Rectal smooth muscle tissue (tissue), 1 donor: ENCODE measurements around the gene DLK2.
A peak's percentile ranks its signal among the peaks of the same experiment; 100 is the strongest.

Experiments
- H3K27ac ChIP-seq: one replicate; pipeline ENCODE4 v1.7.0; 2013; ENCODE audit warnings: low read depth, low read length, inconsistent platforms
- H3K27me3 ChIP-seq: one replicate; pipeline ENCODE4 v1.7.0; 2013; ENCODE audit warnings: low read length; ENCODE audit not compliant: control insufficient read depth, insufficient read depth
- H3K36me3 ChIP-seq: one replicate; pipeline ENCODE4 v1.7.0; 2013; ENCODE audit warnings: low read length; ENCODE audit not compliant: control insufficient read depth, insufficient read depth
- H3K4me1 ChIP-seq: one replicate; pipeline ENCODE4 v1.7.0; 2013; ENCODE audit warnings: low read length; ENCODE audit not compliant: control insufficient read depth, insufficient read depth
- H3K4me3 ChIP-seq: one replicate; pipeline ENCODE4 v1.7.0; 2013; ENCODE audit warnings: low read length
- H3K9ac ChIP-seq: one replicate; pipeline ENCODE4 v1.7.0; 2013; ENCODE audit warnings: low read length

Gene DLK2

DNA sequence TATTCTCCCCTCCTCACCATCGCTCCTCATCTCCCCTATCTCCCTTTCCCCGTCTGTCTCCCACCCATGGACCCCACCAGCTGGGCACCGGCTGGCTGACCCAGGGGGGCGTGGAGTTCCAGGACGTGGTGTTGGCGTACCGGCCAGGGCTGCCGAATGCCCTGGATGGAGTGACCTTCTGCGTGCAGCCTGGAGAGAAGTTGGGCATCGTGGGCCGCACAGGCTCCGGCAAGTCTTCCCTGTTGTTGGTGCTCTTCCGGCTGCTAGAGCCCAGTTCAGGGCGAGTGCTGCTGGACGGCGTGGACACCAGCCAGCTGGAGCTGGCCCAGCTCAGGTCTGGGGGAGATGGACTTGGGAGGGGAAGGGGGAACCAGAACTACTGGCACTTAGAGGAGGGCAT is 7.7 kb downstream of the DLK2 start:
- Histone ChIP-seq H3K4me1 (no peaks in the 10 kb centered on the region), H3K27me3 (no peaks in the 10 kb centered on the region), H3K27ac (no peak overlapping the region), H3K4me3 (no peak overlapping the region), H3K36me3 (peaks cover 24% of the 10 kb centered on the region), H3K9ac (no peak overlapping the region)

DNA sequence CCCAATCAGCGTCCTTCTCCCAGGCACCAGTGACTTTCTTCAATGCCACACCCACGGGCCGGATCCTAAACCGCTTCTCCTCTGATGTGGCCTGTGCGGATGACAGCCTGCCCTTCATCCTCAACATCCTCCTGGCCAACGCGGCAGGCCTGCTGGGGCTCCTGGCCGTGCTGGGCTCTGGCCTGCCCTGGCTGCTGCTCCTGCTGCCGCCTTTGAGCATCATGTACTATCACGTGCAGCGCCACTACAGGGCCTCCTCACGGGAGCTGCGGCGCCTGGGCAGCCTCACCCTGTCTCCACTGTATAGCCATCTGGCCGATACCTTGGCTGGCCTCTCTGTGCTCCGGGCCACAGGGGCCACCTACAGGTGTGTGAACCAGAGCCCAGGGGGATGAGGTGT is 9.8 kb downstream of the DLK2 start:
- Histone ChIP-seq H3K9ac (no peak overlapping the region), H3K27ac (no peak overlapping the region), H3K4me3 (no peak overlapping the region), H3K36me3 (peaks cover 21% of the 10 kb centered on the region), H3K4me1 (no peaks in the 10 kb centered on the region), H3K27me3 (no peaks in the 10 kb centered on the region)

- no peak overlapping the region for H3K4me3 ChIP-seq
- peaks cover 18% of the 10 kb centered on the region for H3K36me3 ChIP-seq
- no peaks in the 10 kb centered on the region for H3K27me3 ChIP-seq
- no peak overlapping the region for H3K9ac ChIP-seq
- H3K27ac ChIP-seq = no peak overlapping the region
- no peaks in the 10 kb centered on the region for H3K4me1 ChIP-seq
Observed at GRCh38 chr6:43444582-43444981, 10.8 kb downstream of the DLK2 start.

- Histone ChIP-seq H3K36me3 (peaks cover 17% of the 10 kb centered on the region), H3K27me3 (no peaks in the 10 kb centered on the region), H3K27ac (no peak overlapping the region), H3K4me1 (no peaks in the 10 kb centered on the region), H3K4me3 (no peak overlapping the region), H3K9ac (no peak overlapping the region)
Observed at GRCh38 chr6:43444036-43444435, 11.3 kb downstream of the DLK2 start.

GRCh38 chr6:43442935-43443334 is 12.4 kb downstream of the DLK2 start:
- peaks cover 12% of the 10 kb centered on the region for H3K36me3 ChIP-seq
- H3K4me1 ChIP-seq = no peaks in the 10 kb centered on the region
- H3K27ac ChIP-seq = no peak overlapping the region
- H3K9ac ChIP-seq = no peak overlapping the region
- no peaks in the 10 kb centered on the region for H3K27me3 ChIP-seq
- no peak overlapping the region for H3K4me3 ChIP-seq

GRCh38 chr6:43437700-43438099 is 17.6 kb downstream of the DLK2 start:
- Histone ChIP-seq H3K27me3 (no peaks in the 10 kb centered on the region), H3K36me3 (no peaks in the 10 kb centered on the region), H3K9ac (no peak overlapping the region), H3K4me3 (no peak overlapping the region), H3K27ac (no peak overlapping the region), H3K4me1 (peaks cover 16% of the 10 kb centered on the region)

GRCh38 chr6:43436577-43437282 is 18.6 kb downstream of the DLK2 start:
- no peak overlapping the region for H3K9ac ChIP-seq
- H3K4me1 ChIP-seq = peaks cover 16% of the 10 kb centered on the region
- peak overlapping the region; percentile 62 for H3K27ac ChIP-seq
- no peak overlapping the region for H3K4me3 ChIP-seq
- no peaks in the 10 kb centered on the region for H3K27me3 ChIP-seq
- H3K36me3 ChIP-seq = peaks cover 6% of the 10 kb centered on the region

- Histone ChIP-seq H3K9ac (no peak overlapping the region), H3K36me3 (peaks cover 6% of the 10 kb centered on the region), H3K27me3 (no peaks in the 10 kb centered on the region), H3K4me1 (peaks cover 16% of the 10 kb centered on the region), H3K4me3 (no peak overlapping the region), H3K27ac (peak overlapping the region; percentile 62)
Observed at GRCh38 chr6:43435682-43436437, 19.5 kb downstream of the DLK2 start.

- Histone ChIP-seq H3K9ac (no peak overlapping the region), H3K4me1 (peaks cover 16% of the 10 kb centered on the region), H3K4me3 (no peak overlapping the region), H3K27ac (no peak overlapping the region), H3K36me3 (peaks cover 6% of the 10 kb centered on the region), H3K27me3 (no peaks in the 10 kb centered on the region)
Observed at GRCh38 chr6:43434943-43435342, 20.4 kb downstream of the DLK2 start.

- H3K9ac ChIP-seq = no peak overlapping the region
- H3K27ac ChIP-seq = no peak overlapping the region
- peaks cover 6% of the 10 kb centered on the region for H3K36me3 ChIP-seq
- peaks cover 16% of the 10 kb centered on the region for H3K4me1 ChIP-seq
- H3K27me3 ChIP-seq = no peaks in the 10 kb centered on the region
- H3K4me3 ChIP-seq = no peak overlapping the region
Observed at GRCh38 chr6:43434001-43434840, 21.1 kb downstream of the DLK2 start.

- H3K4me3 ChIP-seq = no peak overlapping the region
- H3K27ac ChIP-seq = no peak overlapping the region
- H3K9ac ChIP-seq = no peak overlapping the region
- peaks cover 6% of the 10 kb centered on the region for H3K36me3 ChIP-seq
- H3K4me1 ChIP-seq = peaks cover 21% of the 10 kb centered on the region
- H3K27me3 ChIP-seq = no peaks in the 10 kb centered on the region
Observed at GRCh38 chr6:43433148-43433547, 22.2 kb downstream of the DLK2 start.
